Gastrocnemius medialis (tissue), 4 donors: ENCODE results near the gene CFAP157. TPM values are rescaled to one million over a fixed set of nuclear protein-coding genes. Genes with fewer than 3 reads are reported as not detected.
"Not testable (repeated sequence)": the region's sequence is repeated elsewhere in the genome, so short reads cannot be mapped to it uniquely, and the experiment has no call there.

Experiments used
- ATAC-seq, 2 donors: fragments of 150-250 bp; one replicate each; pipeline ENCODE4 v1.9.1; 2016
- DNase-seq, 2 donors: peaks; one replicate each; pipeline ENCODE4 v3.0.0-alpha.2; 2019
- H3K27ac ChIP-seq, 4 donors: fragments of 200-600 bp; sonication (generic); 1 replicate in 1 of 4; 2 replicates in 3 of 4; pipeline ENCODE4 v1.5.1; 2016 to 2018; ENCODE audit warnings: mild to moderate bottlenecking in 2 of 4, moderate library complexity in 1 of 4
- H3K27me3 ChIP-seq, 3 donors: fragments of 200-600 bp; sonication (generic) in 2 of 3; 1 replicate in 1 of 3; 2 replicates in 2 of 3; pipeline versions ENCODE4 v1.5.1 to v1.6.0; 2016 to 2019; ENCODE audit warnings: mild to moderate bottlenecking in 1 of 3, moderate library complexity in 1 of 3
- H3K36me3 ChIP-seq, 2 donors: fragments of 200-600 bp; sonication (generic) in 1 of 2; one replicate each; pipeline ENCODE4 v1.5.1; 2017 to 2018
- H3K4me1 ChIP-seq, 2 donors: fragments of 200-600 bp; sonication (generic) in 1 of 2; one replicate each; pipeline ENCODE4 v1.5.1; 2016 to 2017; ENCODE audit warnings: mild to moderate bottlenecking in 2 of 2
- H3K4me3 ChIP-seq, 4 donors: fragments of 200-600 bp; sonication (generic) in 3 of 4; 1 replicate in 1 of 4; 2 replicates in 3 of 4; pipeline ENCODE4 v1.5.1; 2016 to 2019; ENCODE audit warnings: mild to moderate bottlenecking in 2 of 4
- H3K9me3 ChIP-seq, 3 donors: fragments of 200-600 bp; sonication (generic) in 2 of 3; 1 replicate in 1 of 3; 2 replicates in 2 of 3; pipeline ENCODE4 v1.5.1; 2016 to 2019
- CTCF ChIP-seq, 5 experiments: fragments of 450-650 bp in 3 of 5; fragments of 200-600 bp in 2 of 5; sonication (generic) in 2 of 5; IDR thresholded peaks in 4 of 5; conservative IDR thresholded peaks in 1 of 5; 1 replicate in 4 of 5; 2 replicates in 1 of 5; pipeline ENCODE4 v1.5.1; 2016 to 2019; ENCODE audit warnings: antibody characterized with exemption in 5 of 5, mild to moderate bottlenecking in 3 of 5, moderate library complexity in 3 of 5
- POLR2A ChIP-seq, 2 donors: fragments of 450-650 bp; IDR thresholded peaks; one replicate each; pipeline ENCODE4 v1.6.1; 2017; ENCODE audit warnings: antibody characterized with exemption in 2 of 2, mild to moderate bottlenecking in 2 of 2, moderate library complexity in 2 of 2
- in situ Hi-C, 4 donors: fragments of 200-750 bp; cut with MboI; loops; one replicate each; pipeline versions ENCODE4 v1.15.0 to v1.8.0; 2017; ENCODE audit warnings: low sequenced_read_pairs in 4 of 4
- intact Hi-C: fragments of 100-400 bp; cut with DNase I; formaldehyde crosslinking; loops from one replicate; pipeline ENCODE4 v1.15.1; 2023; ENCODE audit warnings: low total_unique reads
- total RNA-seq, 4 donors: library from RNA; depleted of rRNA; stranded (reverse); fragments of >200 nt; gene quantifications; one replicate each; pipeline versions ENCODE4 v1.1.0 to v1.2.3, GENCODE V29; 2016

CFAP157 gene
- total RNA-seq, 4 donors from 2014 or later: not detected

GRCh38 chr9:127753622-127754021, 46.8 kb downstream of the CFAP157 start:
- intact Hi-C loops (no loop called here), in situ Hi-C loops (no loop called here)
- ATAC-seq: no peak
- H3K36me3 ChIP-seq: no peaks in the 10 kb centered on the region
- no peak overlapping the region for H3K4me3 ChIP-seq
- H3K4me1 ChIP-seq: peaks cover 0 to 7% of the 10 kb centered on the region in 2 donors
- H3K27ac ChIP-seq: no peak overlapping the region
- H3K9me3 ChIP-seq: no peaks in the 10 kb centered on the region
- DNase-seq: no peak
- H3K27me3 ChIP-seq: peaks cover 11 to 33% (median 32%) of the 10 kb centered on the region in 3 donors
- TF ChIP-seq POLR2A (IDR thresholded peaks at IDR 0.05) (no peak), CTCF (IDR thresholded peaks at IDR 0.05 in 4 of 5, conservative IDR thresholded peaks at IDR 0.05 in 1 of 5) (no peak)

GRCh38 chr9:127754099-127755060, 47.6 kb downstream of the CFAP157 start:
- no peak for DNase-seq
- Histone ChIP-seq H3K27ac (peak overlapping the region in 2 of 4 donors; percentile 38 to 45), H3K4me3 (peak overlapping the region in 1 of 4 donors; percentile 23), H3K27me3 (peaks cover 11 to 33% (median 32%) of the 10 kb centered on the region in 3 donors), H3K4me1 (peaks cover 0 to 10% of the 10 kb centered on the region in 2 donors), H3K9me3 (no peaks in the 10 kb centered on the region), H3K36me3 (no peaks in the 10 kb centered on the region)
- ATAC-seq: no peak
- TF ChIP-seq POLR2A (IDR thresholded peaks at IDR 0.05) (no peak), CTCF (IDR thresholded peaks at IDR 0.05 in 4 of 5, conservative IDR thresholded peaks at IDR 0.05 in 1 of 5) (no peak)
- in situ Hi-C loops: no loop called here
- intact Hi-C loops: no loop called here

- no peak for TF ChIP-seq CTCF (IDR thresholded peaks at IDR 0.05 in 4 of 5, conservative IDR thresholded peaks at IDR 0.05 in 1 of 5)
- peaks cover 0 to 10% of the 10 kb centered on the region in 2 donors for H3K4me1 ChIP-seq
- no peak for DNase-seq
- intact Hi-C loops (no loop called here), in situ Hi-C loops (no loop called here)
- peak overlapping the region in 3 of 4 donors; percentile 5 to 23 (median 14) for H3K4me3 ChIP-seq
- peak in 1 of 2 donors; percentile 14 for ATAC-seq
- H3K36me3 ChIP-seq: no peaks in the 10 kb centered on the region
- H3K27me3 ChIP-seq: peaks cover 11 to 33% (median 32%) of the 10 kb centered on the region in 3 donors
- H3K27ac ChIP-seq: peak overlapping the region in 3 of 4 donors; percentile 31 to 45 (median 38)
- no peaks in the 10 kb centered on the region for H3K9me3 ChIP-seq
Measured at GRCh38 chr9:127755061-127756060, 48.6 kb downstream of the CFAP157 start.

GRCh38 chr9:127756233-127756632, 49.4 kb downstream of the CFAP157 start:
- in situ Hi-C loops (no loop called here), intact Hi-C loops (no loop called here)
- ATAC-seq (no peak), DNase-seq (no peak)
- H3K4me3 ChIP-seq: no peak overlapping the region
- no peak for TF ChIP-seq CTCF (IDR thresholded peaks at IDR 0.05 in 4 of 5, conservative IDR thresholded peaks at IDR 0.05 in 1 of 5)
- TF ChIP-seq POLR2A (IDR thresholded peaks at IDR 0.05): no peak
- no peak overlapping the region for H3K27ac ChIP-seq
- peaks cover 0 to 10% of the 10 kb centered on the region in 2 donors for H3K4me1 ChIP-seq
- no peaks in the 10 kb centered on the region for H3K36me3 ChIP-seq
- no peaks in the 10 kb centered on the region for H3K9me3 ChIP-seq
- H3K27me3 ChIP-seq: peaks cover 11 to 33% (median 32%) of the 10 kb centered on the region in 3 donors

GRCh38 chr9:127756776-127757175, 50.0 kb downstream of the CFAP157 start:
- DNase-seq, intact Hi-C loops, H3K36me3 ChIP-seq, H3K9me3 ChIP-seq, in situ Hi-C loops, H3K4me3 ChIP-seq, H3K27ac ChIP-seq, ATAC-seq: not testable (repeated sequence)
- Histone ChIP-seq H3K4me1 (peaks cover 0 to 10% of the 10 kb centered on the region in 2 donors), H3K27me3 (peaks cover 11 to 33% (median 32%) of the 10 kb centered on the region in 3 donors)
